HG03378 (cell line): ENCODE results near the gene PIM1.
"Not testable (repeated sequence)": the region's sequence is repeated elsewhere in the genome, so short reads cannot be mapped to it uniquely, and the experiment has no call there.

Source experiments
- ATAC-seq: cut with Tn5 transposase; IDR thresholded peaks from one replicate; pipeline ENCODE4 v1.9.1; 2021; ENCODE audit warnings: mild to moderate bottlenecking, moderate library complexity; ENCODE audit not compliant: unreplicated experiment

Gene PIM1

GRCh38 chr6:37170273-37171200, 585 bp downstream of the PIM1 start:
- ATAC-seq, result no peak

GRCh38 chr6:37171201-37171969, 1.4 kb downstream of the PIM1 start:
- ATAC-seq, result no peak

GRCh38 chr6:37171970-37172812, 2.2 kb downstream of the PIM1 start:
- ATAC-seq, result peak; percentile 36

- no peak for ATAC-seq
Observed at GRCh38 chr6:37172912-37173492, 3.0 kb downstream of the PIM1 start.

- ATAC-seq, result no peak
Observed at GRCh38 chr6:37173493-37174195, 3.7 kb downstream of the PIM1 start.

- ATAC-seq, result no peak
Observed at GRCh38 chr6:37174196-37174514, 4.2 kb downstream of the PIM1 start.

- no peak for ATAC-seq
Observed at GRCh38 chr6:37174515-37175331, 4.8 kb downstream of the PIM1 start.

GRCh38 chr6:37175332-37176267, 5.6 kb downstream of the PIM1 start:
- peak; percentile 38 for ATAC-seq

GRCh38 chr6:37176268-37177076, 6.5 kb downstream of the PIM1 start:
- ATAC-seq, result no peak

GRCh38 chr6:37177077-37177934, 7.4 kb downstream of the PIM1 start:
- ATAC-seq, result no peak

- ATAC-seq, result no peak
Observed at GRCh38 chr6:37177935-37178517, 8.1 kb downstream of the PIM1 start.

GRCh38 chr6:37180075-37180474, 10.1 kb downstream of the PIM1 start:
- no peak for ATAC-seq

- ATAC-seq, result not testable (repeated sequence)
Observed at GRCh38 chr6:37180610-37181009, 10.7 kb downstream of the PIM1 start.

- no peak for ATAC-seq
Observed at GRCh38 chr6:37182736-37183590, 13.0 kb downstream of the PIM1 start.
